C4-2B (cell line): ENCODE data around the gene PHLPP1.

Experiments used
- ZFX ChIP-seq: fragments of 450-650 bp; IDR thresholded peaks from 2 replicates; pipeline ENCODE4 v1.6.1; 2017
- TF ChIP-seq, protein P1 (sequence below): fragments of 450-650 bp; conservative IDR thresholded peaks from 2 replicates; pipeline ENCODE4 v1.5.1; 2017; ENCODE audit warnings: mild to moderate bottlenecking

- TF ChIP-seq, protein P1, sequence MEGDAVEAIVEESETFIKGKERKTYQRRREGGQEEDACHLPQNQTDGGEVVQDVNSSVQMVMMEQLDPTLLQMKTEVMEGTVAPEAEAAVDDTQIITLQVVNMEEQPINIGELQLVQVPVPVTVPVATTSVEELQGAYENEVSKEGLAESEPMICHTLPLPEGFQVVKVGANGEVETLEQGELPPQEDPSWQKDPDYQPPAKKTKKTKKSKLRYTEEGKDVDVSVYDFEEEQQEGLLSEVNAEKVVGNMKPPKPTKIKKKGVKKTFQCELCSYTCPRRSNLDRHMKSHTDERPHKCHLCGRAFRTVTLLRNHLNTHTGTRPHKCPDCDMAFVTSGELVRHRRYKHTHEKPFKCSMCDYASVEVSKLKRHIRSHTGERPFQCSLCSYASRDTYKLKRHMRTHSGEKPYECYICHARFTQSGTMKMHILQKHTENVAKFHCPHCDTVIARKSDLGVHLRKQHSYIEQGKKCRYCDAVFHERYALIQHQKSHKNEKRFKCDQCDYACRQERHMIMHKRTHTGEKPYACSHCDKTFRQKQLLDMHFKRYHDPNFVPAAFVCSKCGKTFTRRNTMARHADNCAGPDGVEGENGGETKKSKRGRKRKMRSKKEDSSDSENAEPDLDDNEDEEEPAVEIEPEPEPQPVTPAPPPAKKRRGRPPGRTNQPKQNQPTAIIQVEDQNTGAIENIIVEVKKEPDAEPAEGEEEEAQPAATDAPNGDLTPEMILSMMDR = no peak
- TF ChIP-seq ZFX = no peak
Observed at GRCh38 chr18:62899534-62899933, 184.2 kb downstream of the PHLPP1 start.
